Breast epithelium (tissue), 4 donors: ENCODE measurements around the gene HAGH. TPM values are rescaled to one million over a fixed set of nuclear protein-coding genes. Genes with fewer than 3 reads are reported as not detected.

ENCODE experiments used
- DNase-seq, 2 donors: peaks; one replicate each; pipeline ENCODE4 v3.0.0-alpha.2; 2019; ENCODE audit warnings: low spot score in 2 of 2
- H3K27ac ChIP-seq, 2 donors: fragments of 200-600 bp; sonication (generic) in 1 of 2; one replicate each; pipeline ENCODE4 v1.5.1; 2016 to 2019; ENCODE audit warnings: mild to moderate bottlenecking in 1 of 2
- H3K27me3 ChIP-seq, 2 donors: fragments of 200-600 bp; sonication (generic) in 1 of 2; one replicate each; pipeline versions ENCODE4 v1.5.1 to v1.6.0; 2017 to 2019; ENCODE audit warnings: control low read depth in 1 of 2, mild to moderate bottlenecking in 1 of 2
- H3K36me3 ChIP-seq: fragments of 200-600 bp; one replicate; pipeline ENCODE4 v1.5.1; 2019
- H3K4me1 ChIP-seq, 2 donors: fragments of 200-600 bp; sonication (generic); one replicate each; pipeline ENCODE4 v1.5.1; 2016 to 2019; ENCODE audit warnings: control low read depth in 1 of 2
- H3K4me3 ChIP-seq, 3 donors: fragments of 200-600 bp; sonication (generic); 1 replicate in 2 of 3; 2 replicates in 1 of 3; pipeline ENCODE4 v1.5.1; 2016 to 2019; ENCODE audit warnings: mild to moderate bottlenecking in 3 of 3, moderate library complexity in 2 of 3
- H3K9me3 ChIP-seq, 2 donors: fragments of 200-600 bp; sonication (generic) in 1 of 2; one replicate each; pipeline ENCODE4 v1.5.1; 2016 to 2019; ENCODE audit warnings: control low read depth in 1 of 2
- POLR2A ChIP-seq: fragments of 450-650 bp; IDR thresholded peaks from one replicate; pipeline ENCODE4 v1.6.1; 2016; ENCODE audit warnings: antibody characterized with exemption, mild to moderate bottlenecking, moderate library complexity
- POLR2AphosphoS5 ChIP-seq, 3 donors: sonication (generic); formaldehyde crosslinking; IDR thresholded peaks; one replicate each; pipeline ENCODE4 v1.6.1; 2017; ENCODE audit warnings: antibody characterized with exemption in 3 of 3
- intact Hi-C: fragments of 100-400 bp; cut with DNase I; formaldehyde crosslinking; loops from one replicate; pipeline ENCODE4 v1.15.1; 2023; ENCODE audit warnings: low total_unique reads
- total RNA-seq, 3 donors: library from RNA; depleted of rRNA; stranded (reverse); fragments of >200 nt; gene quantifications; one replicate each; pipeline ENCODE4 v1.1.0, GENCODE V29; 2016
- TF ChIP-seq, protein P1 (sequence below), 3 donors: fragments of 450-650 bp; IDR thresholded peaks; one replicate each; pipeline ENCODE4 v1.5.1; 2016 to 2017; ENCODE audit warnings: antibody characterized with exemption in 3 of 3, mild to moderate bottlenecking in 3 of 3, moderate library complexity in 3 of 3

The HAGH gene
- total RNA-seq, 3 donors from 2014 or later, result 61.9 to 114 (median 74.7) TPM

DNA sequence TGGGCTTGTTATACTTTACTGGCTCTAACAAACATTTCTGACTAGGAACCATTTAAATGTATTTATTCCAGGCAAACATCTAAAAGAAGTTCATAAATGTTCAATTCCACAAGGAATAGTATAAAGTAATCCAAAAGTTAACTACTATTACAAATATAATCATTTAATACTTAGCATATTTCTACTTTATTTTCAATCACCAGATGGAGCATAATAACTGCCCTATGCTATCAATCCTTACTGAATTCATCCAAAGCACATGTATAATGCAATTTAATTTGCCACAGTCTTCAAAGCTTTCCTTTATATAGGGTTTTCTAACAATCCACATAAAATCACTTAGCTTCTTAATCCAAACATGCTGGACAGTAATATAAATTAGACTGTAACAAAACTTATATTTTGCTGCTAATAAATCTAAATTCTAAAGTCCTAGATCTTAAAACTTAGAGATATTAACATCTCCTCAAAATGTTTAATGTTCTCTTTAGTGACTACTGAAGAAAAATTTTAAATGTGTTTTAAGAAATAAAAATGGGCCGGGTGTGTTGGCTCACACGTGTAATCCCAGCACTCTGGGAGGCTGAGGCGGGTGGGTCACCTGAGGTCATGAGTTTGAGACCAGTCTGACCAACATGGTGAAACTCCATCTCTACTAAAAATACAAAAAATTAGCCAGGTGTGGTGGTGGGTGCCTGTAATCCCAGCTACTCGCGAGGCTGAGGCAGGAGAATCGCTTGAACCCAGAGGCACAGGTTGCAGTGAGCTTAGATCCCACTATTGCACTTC, 39.5 kb upstream of the HAGH start:
- H3K4me3 ChIP-seq, result no peak overlapping the region
- H3K27me3 ChIP-seq, result no peaks in the 10 kb centered on the region
- intact Hi-C loops, result loop anchor here (5.0 kb wide), 1 partner anchor 61 kb away; no protein-coding TSS in a partner anchor
- H3K4me1 ChIP-seq, result no peaks in the 10 kb centered on the region
- DNase-seq, result no peak
- no peak overlapping the region for H3K27ac ChIP-seq
- TF ChIP-seq POLR2A, result no peak
- TF ChIP-seq, protein P1, sequence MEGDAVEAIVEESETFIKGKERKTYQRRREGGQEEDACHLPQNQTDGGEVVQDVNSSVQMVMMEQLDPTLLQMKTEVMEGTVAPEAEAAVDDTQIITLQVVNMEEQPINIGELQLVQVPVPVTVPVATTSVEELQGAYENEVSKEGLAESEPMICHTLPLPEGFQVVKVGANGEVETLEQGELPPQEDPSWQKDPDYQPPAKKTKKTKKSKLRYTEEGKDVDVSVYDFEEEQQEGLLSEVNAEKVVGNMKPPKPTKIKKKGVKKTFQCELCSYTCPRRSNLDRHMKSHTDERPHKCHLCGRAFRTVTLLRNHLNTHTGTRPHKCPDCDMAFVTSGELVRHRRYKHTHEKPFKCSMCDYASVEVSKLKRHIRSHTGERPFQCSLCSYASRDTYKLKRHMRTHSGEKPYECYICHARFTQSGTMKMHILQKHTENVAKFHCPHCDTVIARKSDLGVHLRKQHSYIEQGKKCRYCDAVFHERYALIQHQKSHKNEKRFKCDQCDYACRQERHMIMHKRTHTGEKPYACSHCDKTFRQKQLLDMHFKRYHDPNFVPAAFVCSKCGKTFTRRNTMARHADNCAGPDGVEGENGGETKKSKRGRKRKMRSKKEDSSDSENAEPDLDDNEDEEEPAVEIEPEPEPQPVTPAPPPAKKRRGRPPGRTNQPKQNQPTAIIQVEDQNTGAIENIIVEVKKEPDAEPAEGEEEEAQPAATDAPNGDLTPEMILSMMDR (IDR thresholded peaks at IDR 0.05), result no peak
- no peak for TF ChIP-seq POLR2AphosphoS5 (IDR thresholded peaks at IDR 0.05)
- H3K36me3 ChIP-seq, result no peaks in the 10 kb centered on the region
- no peaks in the 10 kb centered on the region for H3K9me3 ChIP-seq

DNA sequence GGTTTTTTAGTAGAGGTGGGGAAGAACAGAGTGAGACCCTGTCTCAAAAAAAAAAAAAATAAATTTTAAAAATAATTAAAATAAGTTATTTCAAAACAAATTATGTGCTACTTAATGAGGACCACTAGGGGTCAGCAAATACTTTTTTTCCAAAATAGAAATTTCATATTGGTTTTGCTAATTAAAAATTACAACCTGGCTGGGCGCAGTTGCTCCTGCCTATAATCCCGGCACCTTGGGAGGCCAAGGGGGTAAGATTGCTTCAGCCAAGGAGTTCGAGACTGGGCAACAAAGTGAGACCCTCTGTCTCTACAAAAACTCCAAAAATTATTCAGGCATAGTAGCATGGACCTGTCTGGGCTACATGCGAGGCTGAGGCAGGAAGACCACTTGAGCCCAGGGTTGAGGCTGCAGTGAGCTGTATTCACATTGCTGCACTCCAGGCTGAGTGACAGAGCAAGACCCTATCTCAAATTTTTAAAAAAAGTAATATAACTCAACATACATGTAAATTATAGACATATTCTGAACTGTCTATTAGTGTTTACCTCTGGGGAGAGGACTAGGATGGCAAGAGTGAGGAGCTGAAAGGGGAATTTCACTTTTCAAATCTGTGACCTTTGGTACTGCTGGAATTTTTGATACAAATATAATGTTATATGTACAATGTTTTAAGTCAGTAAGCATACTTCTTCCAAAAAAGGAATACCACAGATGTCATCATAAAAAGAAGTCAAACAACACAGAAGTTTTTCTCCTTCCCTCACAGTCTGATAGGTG, 37.2 kb upstream of the HAGH start:
- peaks cover 0 to 10% of the 10 kb centered on the region in 2 donors for H3K27me3 ChIP-seq
- H3K36me3 ChIP-seq, result no peaks in the 10 kb centered on the region
- intact Hi-C loops, result no loop called here
- no peaks in the 10 kb centered on the region for H3K9me3 ChIP-seq
- H3K27ac ChIP-seq, result no peak overlapping the region
- TF ChIP-seq POLR2A, result no peak
- TF ChIP-seq, protein P1 (IDR thresholded peaks at IDR 0.05), result peak in 2 of 3 donors; percentile 39 to 59
- DNase-seq, result no peak
- no peak overlapping the region for H3K4me3 ChIP-seq
- no peaks in the 10 kb centered on the region for H3K4me1 ChIP-seq

DNA sequence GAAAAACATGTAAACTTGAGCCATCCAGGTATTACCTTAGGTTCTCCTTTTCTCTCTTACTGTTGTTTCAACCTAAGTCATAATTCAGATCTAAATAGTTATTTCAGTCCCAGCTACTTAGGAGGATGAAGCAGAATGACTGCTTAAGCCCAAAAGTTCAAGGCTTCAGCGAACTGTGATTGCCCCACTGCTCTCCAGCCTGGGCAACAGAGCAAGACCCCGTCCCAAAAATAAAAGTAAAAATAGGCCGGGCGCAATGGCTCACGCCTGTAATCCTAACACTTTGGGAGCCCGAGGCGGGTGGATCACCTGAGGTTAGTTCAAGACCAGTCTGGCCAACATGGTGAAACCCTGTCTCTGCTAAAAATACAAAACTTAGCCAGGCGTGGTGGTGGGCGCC, 35.8 kb upstream of the HAGH start:
- no peaks in the 10 kb centered on the region for H3K36me3 ChIP-seq
- H3K4me1 ChIP-seq, result no peaks in the 10 kb centered on the region
- H3K27ac ChIP-seq, result no peak overlapping the region
- H3K4me3 ChIP-seq, result no peak overlapping the region
- H3K27me3 ChIP-seq, result peaks cover 0 to 17% of the 10 kb centered on the region in 2 donors
- no peak for DNase-seq
- intact Hi-C loops, result no loop called here
- H3K9me3 ChIP-seq, result no peaks in the 10 kb centered on the region
- TF ChIP-seq, protein P1 (IDR thresholded peaks at IDR 0.05), result no peak
- TF ChIP-seq POLR2AphosphoS5 (IDR thresholded peaks at IDR 0.05) (no peak), POLR2A (no peak)

- H3K27me3 ChIP-seq, result peaks cover 0 to 17% of the 10 kb centered on the region in 2 donors
These were observed 35.1 kb upstream of the HAGH start for GRCh38 chr16:1861730-1862129.

More at GRCh38 chr16:1861730-1862129, 35.1 kb upstream of the HAGH start:
- DNase-seq, result no peak
- Histone ChIP-seq H3K27ac (no peak overlapping the region), H3K4me3 (no peak overlapping the region), H3K9me3 (no peaks in the 10 kb centered on the region), H3K36me3 (no peaks in the 10 kb centered on the region), H3K4me1 (no peaks in the 10 kb centered on the region)
- TF ChIP-seq POLR2AphosphoS5 (IDR thresholded peaks at IDR 0.05), result no peak
- TF ChIP-seq, protein P1 (IDR thresholded peaks at IDR 0.05), result no peak
- TF ChIP-seq POLR2A, result no peak
- intact Hi-C loops, result no loop called here
